GM18498 (cell line): ENCODE results near the gene EPN3.

Experiments
- ATAC-seq: cut with Tn5 transposase; IDR thresholded peaks from one replicate; pipeline ENCODE4 v1.9.1; 2021; ENCODE audit warnings: mild to moderate bottlenecking, moderate library complexity; ENCODE audit not compliant: unreplicated experiment

The EPN3 gene

GRCh38 chr17:50533720-50534148 is 1.2 kb downstream of the EPN3 start:
- ATAC-seq: no peak

- ATAC-seq: no peak
These were observed 1.9 kb downstream of the EPN3 start for GRCh38 chr17:50534222-50534978.

- no peak for ATAC-seq
These were observed 2.4 kb downstream of the EPN3 start for GRCh38 chr17:50534979-50535326.

GRCh38 chr17:50535407-50535806 is 2.9 kb downstream of the EPN3 start:
- no peak for ATAC-seq

- ATAC-seq: no peak
These were observed 4.4 kb downstream of the EPN3 start for GRCh38 chr17:50536683-50537646.

GRCh38 chr17:50537721-50538548 is 5.4 kb downstream of the EPN3 start:
- no peak for ATAC-seq

- ATAC-seq: no peak
These were observed 6.2 kb downstream of the EPN3 start for GRCh38 chr17:50538549-50539410.

- ATAC-seq: no peak
These were observed 7.4 kb downstream of the EPN3 start for GRCh38 chr17:50539762-50540559.

- ATAC-seq: no peak
These were observed 8.2 kb downstream of the EPN3 start for GRCh38 chr17:50540560-50541401.

- no peak for ATAC-seq
These were observed 8.8 kb downstream of the EPN3 start for GRCh38 chr17:50541402-50541715.

- ATAC-seq: peak; percentile 81
These were observed 9.5 kb downstream of the EPN3 start for GRCh38 chr17:50541716-50542688.

- no peak for ATAC-seq
These were observed 10.6 kb downstream of the EPN3 start for GRCh38 chr17:50542795-50543774.

GRCh38 chr17:50544516-50544915 is 12.0 kb downstream of the EPN3 start:
- ATAC-seq: no peak

GRCh38 chr17:50545311-50545710 is 12.8 kb downstream of the EPN3 start:
- no peak for ATAC-seq

GRCh38 chr17:50546701-50547034 is 14.1 kb downstream of the EPN3 start:
- ATAC-seq: no peak

- ATAC-seq: peak; percentile 75
These were observed 14.7 kb downstream of the EPN3 start, which contains the start of gene SPATA20 for GRCh38 chr17:50547035-50547735. TSS of gene SPATA20 (plus strand) at chr17:50547174. CDS start at chr17:50547209, 35 bp downstream.
